ACHN (cell line): Measurements from ENCODE around the gene ZNF557.

Experiments
- DNase-seq: peaks from one replicate; pipeline ENCODE4 v3.0.0-alpha.2; 2015
- in situ Hi-C: cut with HindIII; loops from 2 replicates; pipeline ENCODE4 v1.10.0; 2017; ENCODE audit warnings: low sequenced_read_pairs, low pct_ligation_motif_present, low pct_unique_long_range_greater_than_20kb

The ZNF557 gene

GRCh38 chr19:7115721-7116120 is 46.2 kb downstream of the ZNF557 start:
- DNase-seq: no peak
- in situ Hi-C loops: no loop called here

GRCh38 chr19:7117248-7117647 is 47.7 kb downstream of the ZNF557 start:
- DNase-seq: no peak
- in situ Hi-C loops: no loop called here

GRCh38 chr19:7119582-7119981 is 50.1 kb downstream of the ZNF557 start:
- in situ Hi-C loops: no loop called here
- DNase-seq: no peak

GRCh38 chr19:7120499-7120898 is 51.0 kb downstream of the ZNF557 start:
- DNase-seq: no peak

GRCh38 chr19:7122701-7123100 is 53.2 kb downstream of the ZNF557 start:
- in situ Hi-C loops: no loop called here
- DNase-seq: no peak

More at GRCh38 chr19:7120499-7120898, 51.0 kb downstream of the ZNF557 start:
- in situ Hi-C loops: no loop called here

- DNase-seq: no peak
- in situ Hi-C loops: no loop called here
These were observed 55.3 kb downstream of the ZNF557 start for GRCh38 chr19:7124782-7125181.

GRCh38 chr19:7125221-7125620 is 55.7 kb downstream of the ZNF557 start:
- DNase-seq: no peak
- in situ Hi-C loops: no loop called here

GRCh38 chr19:7126132-7126531 is 56.6 kb downstream of the ZNF557 start:
- in situ Hi-C loops: no loop called here
- no peak for DNase-seq

GRCh38 chr19:7130043-7130442 is 60.5 kb downstream of the ZNF557 start:
- in situ Hi-C loops: no loop called here

GRCh38 chr19:7132054-7132453 is 62.6 kb downstream of the ZNF557 start:
- in situ Hi-C loops: no loop called here
- DNase-seq: no peak

More at GRCh38 chr19:7130043-7130442, 60.5 kb downstream of the ZNF557 start:
- no peak for DNase-seq

- in situ Hi-C loops: no loop called here
- DNase-seq: no peak
These were observed 67.6 kb downstream of the ZNF557 start for GRCh38 chr19:7137120-7137519.
